Measurements from ENCODE around the gene STARD5. TPM values are rescaled to one million over a fixed set of nuclear protein-coding genes. Genes with fewer than 3 reads are reported as not detected.
"Not testable (repeated sequence)": the region's sequence is repeated elsewhere in the genome, so short reads cannot be mapped to it uniquely, and the experiment has no call there.

STARD5 gene
- total RNA-seq, 4 donors from 2014 or later: 1.3 to 6.7 (median 4.1) TPM

- H3K4me1 ChIP-seq: peaks cover 0 to 23% (median 11%) of the 10 kb centered on the region in 3 donors
- TF ChIP-seq EP300 (IDR thresholded peaks at IDR 0.05) (no peak), CTCF (IDR thresholded peaks at IDR 0.05) (no peak), POLR2AphosphoS5 (IDR thresholded peaks at IDR 0.05) (no peak), POLR2A (IDR thresholded peaks at IDR 0.05) (no peak)
- 98 to 100% methylated on average over 1 to 8 of the region's 10 CpGs for WGBS, 2 donors (ENCODE audit: low coverage in 1 of 2)
- no peaks in the 10 kb centered on the region for H3K27me3 ChIP-seq
- no peak overlapping the region for H3K27ac ChIP-seq
- H3K4me3 ChIP-seq: no peak overlapping the region
- no peak for ATAC-seq
- H3K9me3 ChIP-seq: no peaks in the 10 kb centered on the region
- H3K36me3 ChIP-seq: no peaks in the 10 kb centered on the region
Observed at GRCh38 chr15:81334768-81335435, 11.0 kb upstream of the STARD5 start.

DNA sequence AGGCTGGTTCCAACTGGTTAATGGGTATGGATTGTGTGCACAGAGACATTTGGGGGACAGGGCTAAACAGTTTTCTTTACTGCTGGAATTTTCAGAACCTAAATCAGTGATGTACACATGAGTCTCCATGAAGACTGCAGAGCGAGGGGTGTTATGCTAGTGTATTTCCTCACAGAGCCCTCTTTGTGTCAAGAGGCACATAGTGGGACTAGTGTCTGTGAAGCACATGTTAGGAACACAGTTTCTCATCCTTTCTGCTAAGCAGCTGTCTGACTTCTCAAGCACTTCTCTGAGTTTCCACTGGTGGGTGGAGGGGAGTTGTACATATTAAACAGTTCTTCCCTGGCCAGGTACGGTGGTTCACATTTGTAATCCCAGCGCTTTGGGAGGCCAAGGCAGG is 9.4 kb upstream of the STARD5 start:
- H3K9me3 ChIP-seq: no peaks in the 10 kb centered on the region
- H3K27ac ChIP-seq: no peak overlapping the region
- H3K4me1 ChIP-seq: peaks cover 0 to 14% (median 5%) of the 10 kb centered on the region in 3 donors
- H3K27me3 ChIP-seq: no peaks in the 10 kb centered on the region
- WGBS, 2 donors (ENCODE audit: low coverage in 1 of 2): 50 to 94% methylated on average over 1 to 2 of the region's 3 CpGs
- ATAC-seq: no peak
- no peaks in the 10 kb centered on the region for H3K36me3 ChIP-seq
- TF ChIP-seq CTCF (IDR thresholded peaks at IDR 0.05): no peak
- no peak overlapping the region for H3K4me3 ChIP-seq

- WGBS, 2 donors (ENCODE audit: low coverage in 1 of 2): no CpG with 5 or more reads among the region's 12 CpGs
- Histone ChIP-seq H3K27ac (no peak overlapping the region), H3K27me3 (no peaks in the 10 kb centered on the region), H3K9me3 (no peaks in the 10 kb centered on the region), H3K4me1 (peaks cover 0 to 4% (median 3%) of the 10 kb centered on the region in 3 donors), H3K4me3 (no peak overlapping the region), H3K36me3 (no peaks in the 10 kb centered on the region)
- TF ChIP-seq POLR2A (IDR thresholded peaks at IDR 0.05): no peak
- ATAC-seq: no peak
Observed at GRCh38 chr15:81332326-81332725, 8.4 kb upstream of the STARD5 start.

DNA sequence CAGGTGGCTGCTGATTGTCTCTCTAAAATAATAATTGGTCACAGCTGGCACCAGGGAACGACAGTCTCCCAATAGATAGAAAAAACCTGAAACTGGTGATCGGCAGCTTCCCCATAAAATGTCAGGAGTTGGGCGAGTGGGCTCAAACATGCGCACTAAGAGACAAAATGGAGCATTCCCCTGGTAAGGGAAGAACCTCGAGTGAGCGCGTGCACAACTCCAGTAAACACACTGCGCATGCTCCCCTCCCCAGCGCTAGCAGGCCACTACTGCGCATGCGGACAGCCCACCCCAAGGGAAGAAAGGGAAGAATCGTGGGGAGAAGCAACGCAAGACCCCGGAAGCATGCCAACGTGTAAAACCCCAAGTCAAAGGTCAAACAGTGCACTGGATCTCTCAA is 7.7 kb upstream of the STARD5 start:
- 85 to 98% methylated on average over 13 to 14 of the region's 15 CpGs for WGBS, 2 donors (ENCODE audit: low coverage in 1 of 2)
- Histone ChIP-seq H3K4me3 (no peak overlapping the region), H3K9me3 (no peaks in the 10 kb centered on the region), H3K27me3 (no peaks in the 10 kb centered on the region), H3K27ac (no peak overlapping the region), H3K4me1 (no peaks in the 10 kb centered on the region), H3K36me3 (no peaks in the 10 kb centered on the region)
- TF ChIP-seq POLR2AphosphoS5 (IDR thresholded peaks at IDR 0.05) (no peak), EP300 (IDR thresholded peaks at IDR 0.05) (no peak), POLR2A (IDR thresholded peaks at IDR 0.05) (peak in 1 of 2 donors; percentile 7), CTCF (IDR thresholded peaks at IDR 0.05) (no peak)
- ATAC-seq: no peak

DNA sequence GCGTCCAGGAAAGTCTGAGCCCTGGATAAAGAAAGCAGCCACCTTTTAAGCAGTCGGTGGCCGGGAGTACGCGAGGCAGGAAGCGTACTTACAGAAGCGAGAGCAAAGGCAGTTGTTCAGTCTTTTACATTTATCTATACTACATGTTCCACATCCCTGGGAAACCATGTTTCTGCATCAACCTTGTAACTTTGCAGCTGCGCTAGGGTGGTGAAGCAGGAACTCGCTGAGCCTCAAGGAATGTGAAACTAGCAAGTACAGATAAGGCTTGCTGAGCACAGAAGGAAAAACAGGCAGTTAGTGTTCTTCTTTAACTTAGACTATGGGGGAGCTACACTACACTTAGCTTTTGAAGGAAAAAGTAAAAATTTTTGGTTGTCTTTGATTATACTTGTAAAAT is 7.2 kb upstream of the STARD5 start:
- not testable (repeated sequence) for H3K27me3 ChIP-seq, H3K4me3 ChIP-seq, H3K27ac ChIP-seq, H3K4me1 ChIP-seq, H3K9me3 ChIP-seq, H3K36me3 ChIP-seq, ATAC-seq
- 63 to 78% methylated on average over 3 to 9 of the region's 9 CpGs for WGBS, 2 donors (ENCODE audit: low coverage in 1 of 2)

GRCh38 chr15:81330366-81331090 is 6.6 kb upstream of the STARD5 start:
- ATAC-seq: no peak
- no peaks in the 10 kb centered on the region for H3K27me3 ChIP-seq
- no peaks in the 10 kb centered on the region for H3K4me1 ChIP-seq
- H3K27ac ChIP-seq: no peak overlapping the region
- TF ChIP-seq CTCF (IDR thresholded peaks at IDR 0.05) (no peak), EP300 (IDR thresholded peaks at IDR 0.05) (no peak), POLR2A (IDR thresholded peaks at IDR 0.05) (no peak), POLR2AphosphoS5 (IDR thresholded peaks at IDR 0.05) (no peak)
- no peak overlapping the region for H3K4me3 ChIP-seq
- no peaks in the 10 kb centered on the region for H3K9me3 ChIP-seq
- WGBS, 2 donors (ENCODE audit: low coverage in 1 of 2): 74 to 96% methylated on average over 5 of the region's 5 CpGs
- no peaks in the 10 kb centered on the region for H3K36me3 ChIP-seq
